Thoracic aorta (tissue), 2 donors: ENCODE results near the gene GABRB1. TPM values are rescaled to one million over a fixed set of nuclear protein-coding genes. Genes with fewer than 3 reads are reported as not detected.

Experiments
- ATAC-seq: fragments of 150-250 bp; one replicate; pipeline ENCODE4 v1.8.0; 2017; ENCODE audit warnings: low read depth; ENCODE audit not compliant: insufficient number of reproducible peaks, low FRiP score
- DNase-seq: peaks from one replicate; pipeline ENCODE4 v3.0.0-alpha.2; 2020; ENCODE audit warnings: low spot score
- H3K27ac ChIP-seq, 2 donors: fragments of 200-600 bp; sonication (generic); 1 replicate in 1 of 2; 2 replicates in 1 of 2; pipeline ENCODE4 v1.5.1; 2016; ENCODE audit warnings: mild to moderate bottlenecking in 2 of 2, moderate library complexity in 2 of 2
- H3K27me3 ChIP-seq: fragments of 200-600 bp; sonication (generic); replicated peaks from 2 replicates; pipeline ENCODE4 v1.6.0; 2016; ENCODE audit warnings: mild to moderate bottlenecking; ENCODE audit not compliant: insufficient read depth
- H3K36me3 ChIP-seq: fragments of 200-600 bp; sonication (generic); one replicate; pipeline ENCODE4 v1.5.1; 2016
- H3K4me1 ChIP-seq, 2 donors: fragments of 200-600 bp; sonication (generic); 1 replicate in 1 of 2; 2 replicates in 1 of 2; pipeline versions ENCODE4 v1.5.1 to v1.6.0; 2016; ENCODE audit warnings: low read depth in 2 of 2, mild to moderate bottlenecking in 1 of 2; ENCODE audit not compliant: control insufficient read depth in 1 of 2
- H3K4me3 ChIP-seq: fragments of 200-600 bp; sonication (generic); 2 replicates; pipeline ENCODE4 v1.5.1; 2016; ENCODE audit warnings: mild to moderate bottlenecking
- H3K9me3 ChIP-seq: fragments of 200-600 bp; sonication (generic); 2 replicates; pipeline ENCODE4 v1.5.1; 2016
- total RNA-seq, 2 donors: library from RNA; depleted of rRNA; stranded (reverse); fragments of >200 nt; gene quantifications; one replicate each; pipeline versions ENCODE4 v1.1.0 to v1.2.3, GENCODE V29; 2016
- TF ChIP-seq, protein P1 (sequence below): fragments of 200-600 bp; sonication (generic); IDR thresholded peaks from one replicate; pipeline ENCODE4 v1.5.1; 2019; ENCODE audit warnings: antibody characterized with exemption

Gene GABRB1
- total RNA-seq, 2 donors from 2014 or later = not detected

DNA sequence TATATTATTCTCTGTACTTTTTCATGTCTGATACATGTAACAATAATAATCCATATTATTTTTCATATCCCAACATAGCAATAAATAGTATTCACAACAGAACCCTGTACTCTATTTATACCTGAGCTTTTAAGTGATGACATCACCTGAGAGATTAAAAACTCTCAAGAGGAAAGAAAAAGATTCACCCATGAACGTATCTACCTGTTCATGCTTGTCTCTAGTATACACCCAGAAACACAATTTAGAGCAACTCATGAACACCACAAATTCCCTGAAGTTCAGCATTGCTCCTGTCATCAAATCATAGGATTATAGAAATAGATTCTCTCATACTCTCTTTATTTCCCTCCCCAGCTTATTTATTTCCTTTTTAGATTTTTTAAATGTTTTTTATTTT lies 185.9 kb downstream of the GABRB1 start:
- Histone ChIP-seq H3K27me3 (no peaks in the 10 kb centered on the region), H3K4me3 (no peak overlapping the region), H3K36me3 (no peaks in the 10 kb centered on the region), H3K9me3 (no peaks in the 10 kb centered on the region), H3K27ac (no peak overlapping the region), H3K4me1 (no peaks in the 10 kb centered on the region)
- TF ChIP-seq, protein P1, sequence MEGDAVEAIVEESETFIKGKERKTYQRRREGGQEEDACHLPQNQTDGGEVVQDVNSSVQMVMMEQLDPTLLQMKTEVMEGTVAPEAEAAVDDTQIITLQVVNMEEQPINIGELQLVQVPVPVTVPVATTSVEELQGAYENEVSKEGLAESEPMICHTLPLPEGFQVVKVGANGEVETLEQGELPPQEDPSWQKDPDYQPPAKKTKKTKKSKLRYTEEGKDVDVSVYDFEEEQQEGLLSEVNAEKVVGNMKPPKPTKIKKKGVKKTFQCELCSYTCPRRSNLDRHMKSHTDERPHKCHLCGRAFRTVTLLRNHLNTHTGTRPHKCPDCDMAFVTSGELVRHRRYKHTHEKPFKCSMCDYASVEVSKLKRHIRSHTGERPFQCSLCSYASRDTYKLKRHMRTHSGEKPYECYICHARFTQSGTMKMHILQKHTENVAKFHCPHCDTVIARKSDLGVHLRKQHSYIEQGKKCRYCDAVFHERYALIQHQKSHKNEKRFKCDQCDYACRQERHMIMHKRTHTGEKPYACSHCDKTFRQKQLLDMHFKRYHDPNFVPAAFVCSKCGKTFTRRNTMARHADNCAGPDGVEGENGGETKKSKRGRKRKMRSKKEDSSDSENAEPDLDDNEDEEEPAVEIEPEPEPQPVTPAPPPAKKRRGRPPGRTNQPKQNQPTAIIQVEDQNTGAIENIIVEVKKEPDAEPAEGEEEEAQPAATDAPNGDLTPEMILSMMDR = no peak
- ATAC-seq (no peak), DNase-seq (no peak)

DNA sequence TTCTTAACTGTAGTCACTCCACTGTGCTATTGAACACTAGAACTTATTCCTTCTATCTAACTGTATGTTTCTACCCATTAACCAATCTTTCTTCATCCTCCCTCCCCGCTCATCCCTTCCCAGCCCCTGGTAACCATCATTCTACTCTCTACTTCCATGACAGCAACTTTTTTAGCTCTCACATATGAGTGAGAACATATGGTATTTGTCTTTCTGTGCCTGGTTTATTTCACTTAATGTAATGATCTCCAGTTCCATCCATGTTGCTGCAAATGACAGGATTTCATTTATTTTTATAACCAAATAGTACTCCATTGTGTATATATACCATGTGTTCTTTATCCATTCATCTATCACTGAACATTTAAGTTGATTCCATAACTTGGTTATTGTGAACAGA lies 186.5 kb downstream of the GABRB1 start:
- Histone ChIP-seq H3K27me3 (no peaks in the 10 kb centered on the region), H3K4me1 (no peaks in the 10 kb centered on the region), H3K4me3 (no peak overlapping the region), H3K27ac (no peak overlapping the region), H3K36me3 (no peaks in the 10 kb centered on the region), H3K9me3 (no peaks in the 10 kb centered on the region)
- DNase-seq (no peak), ATAC-seq (no peak)
- TF ChIP-seq, protein P1 = no peak

DNA sequence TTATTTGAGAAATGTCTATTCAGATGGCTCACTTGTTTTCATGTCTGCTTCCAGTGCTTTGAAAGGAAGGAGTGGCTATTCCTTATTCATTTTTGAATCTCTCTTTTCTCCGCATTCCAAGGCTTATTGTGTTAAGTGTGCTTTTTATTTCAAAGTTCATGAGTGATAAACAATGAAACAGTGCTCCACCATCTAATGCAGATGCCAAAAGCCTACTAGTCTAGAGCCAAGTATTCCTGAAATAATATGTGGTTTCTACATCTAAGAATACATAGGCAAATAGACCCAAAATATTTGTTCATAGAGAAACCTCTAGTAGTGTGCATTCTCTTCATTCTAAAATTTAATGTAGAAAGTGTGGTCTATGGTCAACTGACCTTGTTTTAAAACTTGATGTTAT lies 187.3 kb downstream of the GABRB1 start:
- Histone ChIP-seq H3K4me1 (no peaks in the 10 kb centered on the region), H3K27me3 (no peaks in the 10 kb centered on the region), H3K27ac (no peak overlapping the region), H3K36me3 (no peaks in the 10 kb centered on the region), H3K4me3 (no peak overlapping the region), H3K9me3 (no peaks in the 10 kb centered on the region)
- DNase-seq (no peak), ATAC-seq (no peak)
- TF ChIP-seq, protein P1 = no peak

DNA sequence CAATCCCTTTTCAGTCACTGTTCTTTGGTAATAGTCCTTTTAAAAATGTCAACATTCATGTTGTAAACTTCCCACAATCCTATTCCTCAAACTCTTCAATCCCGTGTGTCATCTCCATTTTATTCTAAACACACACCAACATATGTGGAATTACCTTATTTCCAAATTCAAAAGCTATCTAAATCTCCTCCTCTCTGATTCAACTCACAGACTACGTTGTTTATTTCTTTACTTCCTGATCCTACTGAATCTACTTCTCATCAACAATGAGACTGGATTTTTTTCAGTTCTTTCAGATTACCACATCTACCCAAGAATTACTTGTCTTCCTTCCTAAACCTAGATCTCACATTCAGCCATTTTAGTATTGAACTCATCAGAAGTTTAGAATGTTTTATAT lies 188.2 kb downstream of the GABRB1 start:
- TF ChIP-seq, protein P1 = no peak
- ATAC-seq = no peak

DNA sequence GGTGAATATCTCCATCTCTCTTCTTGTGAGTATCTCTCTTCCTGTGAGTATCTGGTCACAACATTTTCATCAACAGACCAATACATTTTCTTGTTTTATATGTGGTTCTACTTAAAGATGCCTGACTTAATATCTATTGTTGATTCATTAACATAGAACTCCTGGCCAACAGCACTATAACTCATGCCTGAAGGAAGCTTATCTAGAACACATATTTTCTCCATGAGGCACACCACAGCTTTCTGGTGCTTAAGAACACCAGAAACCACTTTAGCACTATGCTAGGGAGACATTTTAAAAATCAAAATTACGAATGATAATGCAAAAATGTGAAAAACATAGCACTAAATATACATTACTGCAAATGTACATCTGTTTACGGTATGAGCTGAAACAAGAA lies 190.4 kb downstream of the GABRB1 start:
- Histone ChIP-seq H3K4me3 (no peak overlapping the region), H3K9me3 (no peaks in the 10 kb centered on the region), H3K4me1 (no peaks in the 10 kb centered on the region), H3K27me3 (no peaks in the 10 kb centered on the region), H3K36me3 (no peaks in the 10 kb centered on the region), H3K27ac (no peak overlapping the region)
- DNase-seq (no peak), ATAC-seq (no peak)
- TF ChIP-seq, protein P1 = no peak

More for the DNA sequence above, 188.2 kb downstream of the GABRB1 start:
- Histone ChIP-seq H3K4me1 (no peaks in the 10 kb centered on the region), H3K4me3 (no peak overlapping the region), H3K27ac (no peak overlapping the region), H3K27me3 (no peaks in the 10 kb centered on the region), H3K9me3 (no peaks in the 10 kb centered on the region), H3K36me3 (no peaks in the 10 kb centered on the region)
- DNase-seq = no peak
